ENCODE data around the gene C22orf39.

DNA sequence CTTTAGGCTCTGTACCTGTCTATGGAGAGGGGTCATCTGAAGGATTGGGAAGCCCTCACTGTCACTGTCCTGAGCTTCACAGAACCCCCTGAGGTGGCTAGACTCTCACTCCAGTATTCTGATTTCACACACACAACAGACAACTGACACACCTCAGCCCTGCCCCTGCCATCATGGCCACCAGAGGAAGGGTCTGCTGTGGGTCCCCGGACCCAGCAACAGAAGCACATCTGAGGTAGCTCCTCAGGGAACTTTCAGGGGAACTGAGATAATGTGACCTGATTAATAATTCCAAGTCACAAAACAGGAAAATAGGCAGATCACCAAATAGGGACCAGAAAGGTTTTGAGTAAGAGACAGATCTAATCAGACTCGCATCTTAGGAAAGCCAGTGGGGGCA, 7.5 kb upstream of the C22orf39 start:
- TF ChIP-seq, protein P1, sequence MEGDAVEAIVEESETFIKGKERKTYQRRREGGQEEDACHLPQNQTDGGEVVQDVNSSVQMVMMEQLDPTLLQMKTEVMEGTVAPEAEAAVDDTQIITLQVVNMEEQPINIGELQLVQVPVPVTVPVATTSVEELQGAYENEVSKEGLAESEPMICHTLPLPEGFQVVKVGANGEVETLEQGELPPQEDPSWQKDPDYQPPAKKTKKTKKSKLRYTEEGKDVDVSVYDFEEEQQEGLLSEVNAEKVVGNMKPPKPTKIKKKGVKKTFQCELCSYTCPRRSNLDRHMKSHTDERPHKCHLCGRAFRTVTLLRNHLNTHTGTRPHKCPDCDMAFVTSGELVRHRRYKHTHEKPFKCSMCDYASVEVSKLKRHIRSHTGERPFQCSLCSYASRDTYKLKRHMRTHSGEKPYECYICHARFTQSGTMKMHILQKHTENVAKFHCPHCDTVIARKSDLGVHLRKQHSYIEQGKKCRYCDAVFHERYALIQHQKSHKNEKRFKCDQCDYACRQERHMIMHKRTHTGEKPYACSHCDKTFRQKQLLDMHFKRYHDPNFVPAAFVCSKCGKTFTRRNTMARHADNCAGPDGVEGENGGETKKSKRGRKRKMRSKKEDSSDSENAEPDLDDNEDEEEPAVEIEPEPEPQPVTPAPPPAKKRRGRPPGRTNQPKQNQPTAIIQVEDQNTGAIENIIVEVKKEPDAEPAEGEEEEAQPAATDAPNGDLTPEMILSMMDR (IDR thresholded peaks at IDR 0.05; ENCODE audit: borderline replicate concordance, extremely low read depth, low read length, poor library complexity, severe bottlenecking) = no peak
- TF ChIP-seq EZH2 (IDR thresholded peaks at IDR 0.05; ENCODE audit: borderline replicate concordance, low read depth, low read length, severe bottlenecking) = no peak
